OCI-LY1 (cell line): ENCODE data around the gene HDAC7.

Experiments used
- EZH2 ChIP-seq: fragments of 200-600 bp; sonication (generic), shearing (Covaris generic); IDR thresholded peaks from 2 replicates; pipeline ENCODE4 v1.8.0; 2017; ENCODE audit warnings: borderline replicate concordance, mixed run types, mild to moderate bottlenecking, antibody characterized with exemption, low read length, moderate library complexity, mixed read lengths
- TF ChIP-seq, protein P1 (sequence below): fragments of 200-600 bp; sonication (generic), shearing (Covaris generic); IDR thresholded peaks from 2 replicates; pipeline ENCODE4 v1.5.1; 2017; ENCODE audit warnings: mild to moderate bottlenecking, antibody characterized with exemption, low read length, moderate library complexity, mixed read lengths

DNA sequence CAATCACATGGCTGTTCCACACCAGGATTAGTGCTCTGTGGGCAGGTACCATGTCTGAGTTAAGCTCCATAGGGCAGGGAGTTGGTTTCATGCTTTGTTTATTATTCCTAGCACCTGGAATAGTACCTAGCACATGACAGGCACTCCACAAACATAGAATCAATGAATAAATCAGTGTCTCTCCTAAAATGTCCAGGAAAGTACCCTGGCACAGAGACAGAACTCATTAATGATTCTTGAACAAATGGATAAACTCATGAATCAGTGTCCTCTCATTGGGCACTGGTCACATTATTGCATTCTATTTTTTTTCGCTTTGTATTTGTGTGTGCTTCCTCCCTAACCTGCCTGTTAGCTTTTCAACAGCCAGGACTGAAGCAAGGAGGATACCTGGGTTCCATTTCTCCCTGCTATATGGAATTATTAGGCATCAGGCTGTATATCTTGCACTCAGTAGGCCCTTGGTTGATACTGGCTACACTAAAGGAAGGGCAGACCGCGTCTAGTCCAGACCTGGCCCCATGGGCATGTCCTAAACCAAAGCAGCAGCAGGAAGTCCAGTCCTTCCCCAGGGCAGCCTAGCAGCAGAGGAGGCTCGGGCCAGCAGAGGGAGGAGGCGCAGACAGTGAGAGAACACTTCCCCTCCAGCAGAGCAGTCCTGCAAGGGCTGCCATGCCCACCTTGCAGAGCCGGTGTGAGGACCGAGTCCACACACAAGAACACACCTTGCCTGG lies 18.4 kb downstream of the HDAC7 start:
- TF ChIP-seq, protein P1, sequence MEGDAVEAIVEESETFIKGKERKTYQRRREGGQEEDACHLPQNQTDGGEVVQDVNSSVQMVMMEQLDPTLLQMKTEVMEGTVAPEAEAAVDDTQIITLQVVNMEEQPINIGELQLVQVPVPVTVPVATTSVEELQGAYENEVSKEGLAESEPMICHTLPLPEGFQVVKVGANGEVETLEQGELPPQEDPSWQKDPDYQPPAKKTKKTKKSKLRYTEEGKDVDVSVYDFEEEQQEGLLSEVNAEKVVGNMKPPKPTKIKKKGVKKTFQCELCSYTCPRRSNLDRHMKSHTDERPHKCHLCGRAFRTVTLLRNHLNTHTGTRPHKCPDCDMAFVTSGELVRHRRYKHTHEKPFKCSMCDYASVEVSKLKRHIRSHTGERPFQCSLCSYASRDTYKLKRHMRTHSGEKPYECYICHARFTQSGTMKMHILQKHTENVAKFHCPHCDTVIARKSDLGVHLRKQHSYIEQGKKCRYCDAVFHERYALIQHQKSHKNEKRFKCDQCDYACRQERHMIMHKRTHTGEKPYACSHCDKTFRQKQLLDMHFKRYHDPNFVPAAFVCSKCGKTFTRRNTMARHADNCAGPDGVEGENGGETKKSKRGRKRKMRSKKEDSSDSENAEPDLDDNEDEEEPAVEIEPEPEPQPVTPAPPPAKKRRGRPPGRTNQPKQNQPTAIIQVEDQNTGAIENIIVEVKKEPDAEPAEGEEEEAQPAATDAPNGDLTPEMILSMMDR: no peak
- TF ChIP-seq EZH2: no peak
